H1 (cell line): ENCODE data around the gene CAMK2B. TPM values are rescaled to one million over a fixed set of nuclear protein-coding genes. Genes with fewer than 3 reads are reported as not detected.

ENCODE experiments used
- HDAC6 ChIP-seq: IDR thresholded peaks from one replicate; pipeline ENCODE4 v1.7.1; 2012; ENCODE audit warnings: low read depth, mild to moderate bottlenecking, inconsistent platforms, low read length, moderate library complexity
- polyA plus RNA-seq, 7 experiments: library from polyadenylated mRNA; depleted of rRNA in 3 of 7; stranded (reverse) in 5 of 7; unstranded in 2 of 7; fragments of >200 nt in 5 of 7; fragments of 200-250 nt in 2 of 7; gene quantifications; 1 replicate in 5 of 7; 2 replicates in 1 of 7; 4 replicates in 1 of 7; pipeline versions ENCODE4 v1.2.1 to v1.2.3, GENCODE V29; 2011 to 2013; ENCODE audit warnings: missing spikeins in 2 of 7, mixed read lengths in 2 of 7
- total RNA-seq: library from RNA; stranded (reverse); fragmentation: NEBNext Ultra II Directional; extraction: Animal tissue kit (Norgen Biotek cat#: 25700); gene quantifications from 2 replicates; pipeline ENCODE4 v1.2.1, GENCODE V29; 2021

The CAMK2B gene
- total and polyA plus RNA-seq, 2 of the 8 experiments (the other 6 are each of a cell fraction or from before 2014, with no cell fraction given): 0.05 to 0.15 TPM

- TF ChIP-seq HDAC6: no peak
Measured at GRCh38 chr7:44187636-44188416, 137.6 kb downstream of the CAMK2B start (continued).
